Measurements from ENCODE around the gene PTPN14. TPM values are rescaled to one million over a fixed set of nuclear protein-coding genes. Genes with fewer than 3 reads are reported as not detected.

Gene PTPN14
- total and polyA plus RNA-seq, 2 of the 4 experiments (the other 2 are of a cell fraction) = 21.5 to 31.7 TPM

DNA sequence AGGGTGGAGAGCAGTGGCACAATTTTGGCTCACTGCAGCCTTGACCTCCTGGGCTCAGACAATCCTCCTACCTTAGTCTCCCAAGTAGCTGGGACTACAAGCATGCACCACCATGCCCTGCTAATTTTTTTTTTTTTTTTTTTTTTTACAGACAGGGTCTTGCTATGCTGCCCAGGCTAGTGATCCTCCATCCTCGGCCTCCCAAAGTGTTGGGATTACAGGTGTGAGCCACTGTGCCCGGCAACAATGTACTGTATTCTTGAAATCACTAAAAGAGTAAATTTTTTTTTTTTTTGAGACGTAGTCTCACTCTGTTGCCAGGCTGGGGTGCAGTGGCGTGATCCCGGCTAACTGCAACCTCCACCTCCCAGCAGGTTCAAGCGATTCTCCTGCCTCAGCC lies 152.9 kb downstream of the PTPN14 start:
- Histone ChIP-seq H3K4ac (ENCODE audit: low read depth, low read length) (no peak overlapping the region), H4K91ac (ENCODE audit: insufficient read depth, low read depth, low read length) (no peak overlapping the region), H3K18ac (ENCODE audit: low read depth, low read length) (no peak overlapping the region), H2BK5ac (ENCODE audit: low read depth, low read length, poor library complexity, severe bottlenecking) (no peak overlapping the region), H4K5ac (ENCODE audit: low read depth, low read length) (no peak overlapping the region), H3K36me3 (ENCODE audit: control insufficient read depth, insufficient read depth, low read length) (peaks cover 33% of the 10 kb centered on the region), H2BK15ac (ENCODE audit: low read depth, low read length) (no peak overlapping the region), H3K27ac (ENCODE audit: insufficient read depth, low read length) (no peak overlapping the region), H2BK20ac (ENCODE audit: low read depth, low read length) (no peak overlapping the region), H3K14ac (replicated peaks; ENCODE audit: low read depth, low read length) (no peak overlapping the region), H3K23ac (ENCODE audit: low read depth, low read length) (no peak overlapping the region), H3K4me2 (ENCODE audit: low read depth, low read length) (no peak overlapping the region), H3K9me3 (ENCODE audit: control insufficient read depth, insufficient read depth, low read length) (no peaks in the 10 kb centered on the region), H3K27me3 (ENCODE audit: control insufficient read depth, insufficient read depth, low read length) (no peaks in the 10 kb centered on the region), H4K20me1 (ENCODE audit: insufficient read depth, low read length) (no peaks in the 10 kb centered on the region; the same call in 1 of the 2 replicates), H2AK9ac (replicated peaks; ENCODE audit: low read depth, low read length, poor library complexity) (no peak overlapping the region), H3K9me1 (ENCODE audit: insufficient read depth, low read length) (peaks cover 23% of the 10 kb centered on the region), H3K56ac (ENCODE audit: extremely low read depth, insufficient read depth, low read length) (no peak overlapping the region), H3K79me1 (ENCODE audit: low read depth in 1 of 2, low read length in 2 of 2) (peaks cover 38 to 56% of the 10 kb centered on the region in 2 experiments), H3K4me1 (ENCODE audit: control insufficient read depth, insufficient read depth, low read length) (peaks cover 23% of the 10 kb centered on the region), H2AK5ac (ENCODE audit: low read depth, low read length) (no peak overlapping the region), H2AFZ (replicated peaks; ENCODE audit: low read length, poor library complexity) (no peak overlapping the region), H3K9ac (ENCODE audit: low read depth, low read length) (no peak overlapping the region), H2BK120ac (ENCODE audit: low read depth, low read length) (no peak overlapping the region), H4K8ac (ENCODE audit: low read depth in 2 of 2, low read length in 2 of 2) (no peak overlapping the region), H3K4me3 (ENCODE audit: insufficient read depth, low read depth, low read length) (no peak overlapping the region)
- TF ChIP-seq FOS (IDR thresholded peaks at IDR 0.05; ENCODE audit: low read depth, low read length) (no peak), BHLHE40 (IDR thresholded peaks at IDR 0.05; ENCODE audit: low read depth, low read length) (no peak), CEBPB (IDR thresholded peaks at IDR 0.05; ENCODE audit: low read depth, low read length) (no peak), RFX5 (IDR thresholded peaks at IDR 0.05; ENCODE audit: low read depth, low read length) (no peak), RAD21 (IDR thresholded peaks at IDR 0.05; ENCODE audit: low read length) (no peak), CHD1 (IDR thresholded peaks at IDR 0.05; ENCODE audit: low read depth, low read length) (no peak)
- TF ChIP-seq, protein P1, sequence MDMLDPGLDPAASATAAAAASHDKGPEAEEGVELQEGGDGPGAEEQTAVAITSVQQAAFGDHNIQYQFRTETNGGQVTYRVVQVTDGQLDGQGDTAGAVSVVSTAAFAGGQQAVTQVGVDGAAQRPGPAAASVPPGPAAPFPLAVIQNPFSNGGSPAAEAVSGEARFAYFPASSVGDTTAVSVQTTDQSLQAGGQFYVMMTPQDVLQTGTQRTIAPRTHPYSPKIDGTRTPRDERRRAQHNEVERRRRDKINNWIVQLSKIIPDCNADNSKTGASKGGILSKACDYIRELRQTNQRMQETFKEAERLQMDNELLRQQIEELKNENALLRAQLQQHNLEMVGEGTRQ (IDR thresholded peaks at IDR 0.05; ENCODE audit: low read depth, low read length) = no peak
- CTCF ChIA-PET = interaction anchor here (1.0 kb wide), 1 partner anchor 10 kb away, joined by 3 read pairs; no protein-coding TSS in a partner anchor
- intact Hi-C loops (cut with micrococcal nuclease) = no loop called here
- in situ Hi-C loops (cut with MboI; ENCODE audit: low sequenced_read_pairs) = no loop called here
- dilution Hi-C loops (cut with HindIII; ENCODE audit: low sequenced_read_pairs, unreplicated experiment) = no loop called here
- DNase-seq (no peak), ATAC-seq (ENCODE audit: low read depth) (no peak)
- WGBS, 2 experiments (ENCODE audit: extremely low coverage in 2 of 2, insufficient read length in 1 of 2) = 100% methylated on average over 2 of the region's 6 CpGs; no CpG with 5 or more reads in 1 of the 2 experiments
- no TSS peak for BruUV-seq (replicated peaks)
- POLR2A ChIA-PET (ENCODE audit: unreplicated experiment) = no interaction called here

Data from IMR-90 (cell line).